IPS DF 19.7 (cell line): Measurements from ENCODE around the gene MPV17L2.
A peak's percentile ranks its signal among the peaks of the same experiment; 100 is the strongest.
"Not testable (repeated sequence)": the region's sequence is repeated elsewhere in the genome, so short reads cannot be mapped to it uniquely, and the experiment has no call there.

ENCODE experiments used
- DNase-seq: peaks from one replicate; pipeline ENCODE4 v3.0.0-alpha.2; 2013; ENCODE audit warnings: low read depth, low spot score

MPV17L2 gene

DNA sequence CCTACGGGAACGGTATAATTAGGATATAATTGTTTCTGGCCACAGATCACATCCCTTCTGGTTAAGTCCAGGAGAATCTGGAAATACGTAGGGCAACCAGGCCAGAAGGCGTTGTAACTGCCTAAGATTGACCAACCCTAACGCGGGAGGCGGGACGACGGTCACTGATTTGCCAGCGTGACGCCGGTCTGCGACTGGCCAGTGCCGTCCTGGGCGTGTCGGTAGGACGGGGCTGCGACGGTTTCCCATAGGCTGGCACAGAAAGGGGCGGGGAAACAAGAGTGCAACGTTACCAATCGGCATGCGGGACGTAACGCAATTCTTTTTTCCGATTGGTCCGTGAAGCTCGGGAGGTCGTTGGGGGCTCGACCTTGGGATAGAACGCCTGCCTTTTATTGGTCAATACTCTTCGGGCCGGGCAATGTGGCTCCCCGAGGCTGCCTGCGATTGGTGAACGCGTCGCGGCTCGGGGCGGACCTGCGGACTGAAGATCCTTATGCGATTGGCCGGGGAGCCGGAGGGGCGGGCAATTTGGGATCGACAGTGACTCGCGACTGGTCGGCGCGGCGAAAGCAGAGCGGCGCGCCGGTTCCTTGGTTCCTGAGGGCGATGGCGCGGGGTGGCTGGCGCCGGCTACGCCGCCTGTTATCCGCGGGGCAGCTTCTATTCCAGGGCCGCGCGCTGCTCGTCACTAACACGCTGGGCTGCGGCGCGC is at the start of gene MPV17L2:
MPV17L2 (plus strand) TSS at position 546 of the 715 bp plus-strand sequence; CDS start at position 610, 64 bp downstream.
- DNase-seq = peak; percentile 99

DNA sequence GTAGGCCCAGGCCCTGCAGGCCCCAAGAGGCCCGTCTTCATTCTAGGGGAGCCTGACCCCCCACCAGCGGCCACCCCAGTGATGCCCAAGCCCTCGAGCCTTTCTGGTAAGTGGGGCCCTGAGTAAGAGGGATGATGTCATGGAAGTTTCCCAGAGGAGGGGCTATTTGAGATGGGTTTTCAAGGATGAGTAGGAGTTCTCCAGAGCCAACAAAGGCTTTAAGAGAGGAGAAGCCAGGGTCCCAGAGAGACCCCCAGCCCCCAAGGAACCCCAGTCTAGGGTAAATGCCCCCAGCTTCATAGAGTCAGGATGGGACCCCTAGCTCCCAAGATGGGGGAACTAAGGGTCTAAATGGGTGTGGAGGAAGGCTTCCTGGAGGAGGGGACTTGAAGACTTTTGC is 49.1 kb upstream of the MPV17L2 start:
- no peak for DNase-seq

DNA sequence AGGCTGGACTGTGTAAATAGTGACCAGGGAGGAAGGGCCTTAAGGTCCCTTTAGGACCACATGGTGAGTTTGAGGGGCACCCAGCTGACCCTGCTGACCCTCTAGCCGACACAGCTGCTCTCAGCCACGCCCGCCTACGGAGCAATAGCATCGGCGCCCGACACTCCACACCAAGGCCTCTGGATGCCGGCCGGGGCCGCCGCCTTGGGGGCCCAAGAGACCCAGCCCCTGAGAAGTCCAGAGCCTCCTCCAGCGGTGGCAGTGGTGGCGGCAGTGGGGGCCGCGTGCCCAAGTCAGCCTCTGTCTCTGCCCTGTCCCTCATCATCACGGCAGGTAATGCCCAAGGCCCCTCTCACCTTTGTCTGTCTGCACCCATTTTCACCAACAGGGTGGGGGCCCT is 48.7 kb upstream of the MPV17L2 start:
- DNase-seq = no peak

DNA sequence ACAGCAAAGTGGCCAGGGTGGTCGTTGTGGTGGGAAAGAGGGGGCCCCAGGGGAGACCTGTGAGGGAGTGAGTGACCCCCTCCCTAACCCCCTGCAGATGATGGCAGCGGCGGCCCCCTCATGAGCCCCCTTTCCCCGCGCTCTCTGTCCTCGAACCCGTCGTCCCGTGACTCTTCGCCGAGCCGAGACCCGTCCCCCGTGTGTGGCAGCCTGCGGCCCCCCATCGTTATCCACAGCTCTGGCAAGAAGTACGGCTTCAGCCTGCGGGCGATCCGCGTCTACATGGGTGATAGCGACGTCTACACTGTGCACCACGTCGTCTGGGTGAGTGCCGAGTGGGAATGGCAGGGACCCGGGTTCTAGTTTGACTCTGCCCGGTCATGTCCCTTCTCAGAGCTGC is 48.1 kb upstream of the MPV17L2 start:
- no peak for DNase-seq

DNA sequence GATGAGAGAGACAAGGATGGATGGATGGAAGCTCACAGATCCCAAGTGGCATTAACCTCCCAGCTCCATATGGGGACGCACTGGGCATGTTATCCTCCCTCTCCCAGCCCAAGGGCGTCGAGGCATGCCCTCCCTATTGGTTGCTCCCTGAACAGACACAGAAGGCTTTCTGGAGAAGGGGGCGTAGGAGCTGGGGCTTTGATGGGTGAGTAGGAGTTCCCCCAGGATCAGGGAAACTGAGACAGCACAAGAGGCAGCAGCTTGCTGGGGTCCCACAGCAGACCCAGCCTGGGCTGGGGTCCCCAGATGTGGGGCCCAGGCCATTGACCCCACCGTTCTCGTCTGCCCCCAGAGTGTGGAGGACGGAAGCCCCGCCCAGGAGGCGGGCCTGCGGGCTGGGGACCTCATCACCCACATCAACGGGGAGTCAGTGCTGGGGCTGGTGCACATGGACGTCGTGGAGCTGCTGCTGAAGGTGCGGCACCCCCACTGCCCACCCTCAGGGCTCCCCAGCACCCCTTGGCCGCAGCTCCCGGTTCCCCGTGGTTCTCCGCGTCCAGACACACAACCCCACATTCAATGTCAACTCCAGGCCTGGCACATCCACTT is 47.5 kb upstream of the MPV17L2 start:
- DNase-seq = no peak

DNA sequence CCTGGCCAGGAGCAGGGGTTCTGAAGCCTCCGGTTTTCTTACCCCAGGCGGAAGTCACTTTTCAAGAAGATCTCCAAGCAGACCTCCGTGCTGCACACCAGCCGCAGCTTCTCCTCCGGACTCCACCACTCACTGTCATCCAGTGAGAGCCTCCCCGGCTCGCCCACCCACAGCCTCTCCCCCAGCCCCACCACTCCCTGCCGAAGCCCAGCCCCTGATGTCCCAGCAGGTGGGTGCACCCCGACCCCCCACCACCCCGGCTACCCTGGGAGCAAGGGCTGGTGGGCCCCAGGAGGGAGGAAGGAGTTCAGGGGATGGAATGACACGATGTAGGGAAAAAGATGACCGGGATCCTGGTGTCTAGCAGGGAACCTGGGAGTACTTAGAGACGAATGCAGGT is 45.6 kb upstream of the MPV17L2 start:
- no peak for DNase-seq

DNA sequence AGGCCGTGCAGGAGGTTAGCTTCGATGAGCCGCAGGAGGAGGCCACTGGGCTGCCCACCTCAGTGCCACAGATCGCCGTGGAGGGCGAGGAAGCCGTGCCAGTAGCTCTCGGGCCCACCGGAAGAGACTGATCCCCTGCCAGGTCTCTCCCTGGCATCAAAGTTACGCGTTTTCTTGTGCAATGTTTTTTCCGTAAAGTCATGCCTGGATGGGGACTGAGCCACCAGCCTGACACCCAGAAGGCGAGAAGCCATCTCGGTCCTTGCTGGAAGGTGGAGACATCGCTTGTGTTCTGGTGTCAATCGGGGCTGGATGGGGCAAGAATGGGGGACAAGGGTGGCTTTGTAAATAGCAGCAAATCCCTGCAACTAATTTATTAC is 43.4 kb upstream of the MPV17L2 start:
- no peak for DNase-seq

DNA sequence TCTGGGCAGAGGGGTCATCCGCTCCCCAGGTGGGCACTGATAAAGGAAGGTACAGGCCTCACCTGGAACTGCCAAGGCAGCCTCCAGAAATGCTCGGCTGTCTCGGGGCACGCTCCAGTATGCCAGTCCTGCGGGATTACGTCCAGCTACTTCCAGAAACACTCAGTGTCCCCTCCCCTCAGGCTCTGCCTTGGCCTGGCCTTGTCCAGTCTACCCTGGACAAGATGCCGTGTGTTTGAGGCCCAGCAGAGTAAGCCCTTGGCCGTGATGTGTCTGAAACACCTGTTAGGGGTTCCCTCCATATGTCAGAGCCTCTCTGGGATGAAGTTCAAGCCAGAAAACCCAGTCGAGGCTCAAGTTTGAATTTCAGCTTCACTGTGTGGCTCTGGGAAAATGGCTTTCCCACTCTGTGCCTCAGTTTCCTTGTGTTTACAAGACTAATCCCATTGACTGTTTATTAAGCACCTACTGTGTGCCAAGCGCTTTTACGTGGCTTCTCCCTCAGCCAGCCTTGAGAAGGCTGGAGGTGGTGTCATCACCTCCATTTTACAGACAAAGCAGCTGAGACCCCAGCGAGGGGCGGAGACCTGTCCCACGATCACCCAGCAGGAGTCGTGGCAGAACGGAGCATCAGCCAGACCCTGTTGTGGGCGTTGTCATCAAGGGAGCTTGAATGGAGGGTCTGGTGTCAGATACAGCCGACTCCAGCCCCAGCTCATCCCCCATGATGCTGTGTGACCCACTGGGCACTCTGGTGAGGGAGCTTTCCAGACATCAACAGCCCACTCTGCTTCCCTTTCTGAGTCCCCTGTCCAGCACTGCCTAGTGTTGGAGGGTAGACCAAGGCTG is 42.0 kb upstream of the MPV17L2 start:
- no peak for DNase-seq

DNA sequence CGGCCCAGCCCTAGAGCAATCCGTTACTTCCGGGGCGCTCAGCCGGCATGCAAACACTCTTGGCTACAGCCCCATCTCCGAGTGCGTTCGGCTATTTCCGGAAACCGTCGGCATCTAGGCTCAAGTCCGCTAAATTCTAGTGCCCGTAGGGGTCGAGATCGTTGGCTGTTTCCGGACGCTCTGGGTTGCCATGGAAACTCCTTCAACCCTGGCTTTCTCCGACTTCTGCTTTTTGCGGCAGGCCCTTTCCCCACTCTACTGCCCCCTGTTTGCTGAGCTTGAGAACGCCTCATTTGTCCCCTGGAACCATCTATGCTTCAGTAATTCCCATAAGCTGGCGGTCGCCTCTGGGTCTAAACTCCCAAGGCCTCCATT is 40.6 kb upstream of the MPV17L2 start:
- peak; percentile 95 for DNase-seq

DNA sequence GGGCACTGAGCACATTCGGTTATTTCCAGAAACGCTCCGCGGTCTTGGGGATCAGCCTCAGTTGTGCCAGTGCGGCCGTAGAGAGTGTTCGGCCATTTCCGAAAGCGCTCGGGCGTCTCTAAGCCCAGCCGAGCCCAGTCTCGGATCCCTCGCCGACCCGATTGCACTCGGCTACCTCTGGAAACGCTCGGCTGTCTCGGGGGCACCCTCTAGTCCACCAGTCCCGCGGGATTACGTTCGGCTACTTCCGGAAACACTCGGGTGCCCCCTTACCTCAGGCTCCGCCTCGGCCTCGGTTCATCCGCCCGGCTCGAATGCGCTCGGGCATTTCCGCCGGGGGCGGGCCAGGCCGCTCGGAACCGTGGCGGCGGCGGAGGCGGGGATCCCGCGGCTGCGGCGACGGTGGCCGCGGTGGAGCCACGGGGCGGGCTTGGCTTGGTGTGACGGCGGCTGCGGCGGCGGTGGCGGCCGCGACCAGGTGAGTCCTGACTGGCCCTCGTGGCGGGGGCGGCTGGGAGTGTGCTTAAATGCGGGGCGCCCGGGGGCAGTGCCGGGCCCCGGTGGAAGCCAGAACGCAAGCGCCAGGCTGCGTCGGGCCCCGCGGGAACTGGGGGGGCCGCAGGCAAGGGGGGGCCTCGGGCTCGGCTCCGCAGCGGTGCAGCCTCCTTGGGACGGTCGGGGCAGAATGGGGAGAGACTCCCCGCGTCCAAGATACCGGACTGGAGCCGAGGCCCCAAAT is 40.0 kb upstream of the MPV17L2 start, which contains the start of gene PIK3R2:
PIK3R2 (plus strand) TSS at position 347 of the 739 bp plus-strand sequence. CDS start 2,717 bp downstream, outside the sequence.
- DNase-seq = peak; percentile 88

DNA sequence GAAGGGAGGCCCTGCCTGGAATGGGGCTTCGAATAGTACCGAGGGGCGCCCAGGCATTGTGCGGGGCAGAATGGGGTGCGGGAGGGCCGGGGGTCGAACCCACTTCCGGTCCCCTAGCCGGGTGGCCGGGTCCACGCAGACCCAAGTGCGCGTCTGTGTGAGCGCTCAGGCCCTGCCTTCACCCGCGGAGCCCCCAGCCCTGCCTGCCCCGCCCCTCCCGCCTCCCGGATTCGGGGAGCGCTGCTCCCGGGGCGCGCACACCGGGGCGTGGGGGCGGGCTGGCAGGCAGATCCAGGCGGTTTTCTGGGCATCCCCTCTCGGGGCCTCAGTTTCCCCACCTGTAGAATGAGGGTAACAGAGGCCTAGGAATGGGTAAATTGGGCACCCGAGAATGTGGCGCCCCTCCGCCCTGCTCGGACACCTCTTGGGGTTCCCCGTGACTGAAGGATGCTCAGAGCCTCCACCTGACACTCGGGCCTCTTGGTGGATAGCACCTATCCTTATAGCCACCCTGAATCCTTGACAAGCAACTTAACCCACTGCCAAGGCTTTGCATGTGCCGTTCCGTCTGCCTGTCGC is 39.4 kb upstream of the MPV17L2 start:
- DNase-seq = no peak

DNA sequence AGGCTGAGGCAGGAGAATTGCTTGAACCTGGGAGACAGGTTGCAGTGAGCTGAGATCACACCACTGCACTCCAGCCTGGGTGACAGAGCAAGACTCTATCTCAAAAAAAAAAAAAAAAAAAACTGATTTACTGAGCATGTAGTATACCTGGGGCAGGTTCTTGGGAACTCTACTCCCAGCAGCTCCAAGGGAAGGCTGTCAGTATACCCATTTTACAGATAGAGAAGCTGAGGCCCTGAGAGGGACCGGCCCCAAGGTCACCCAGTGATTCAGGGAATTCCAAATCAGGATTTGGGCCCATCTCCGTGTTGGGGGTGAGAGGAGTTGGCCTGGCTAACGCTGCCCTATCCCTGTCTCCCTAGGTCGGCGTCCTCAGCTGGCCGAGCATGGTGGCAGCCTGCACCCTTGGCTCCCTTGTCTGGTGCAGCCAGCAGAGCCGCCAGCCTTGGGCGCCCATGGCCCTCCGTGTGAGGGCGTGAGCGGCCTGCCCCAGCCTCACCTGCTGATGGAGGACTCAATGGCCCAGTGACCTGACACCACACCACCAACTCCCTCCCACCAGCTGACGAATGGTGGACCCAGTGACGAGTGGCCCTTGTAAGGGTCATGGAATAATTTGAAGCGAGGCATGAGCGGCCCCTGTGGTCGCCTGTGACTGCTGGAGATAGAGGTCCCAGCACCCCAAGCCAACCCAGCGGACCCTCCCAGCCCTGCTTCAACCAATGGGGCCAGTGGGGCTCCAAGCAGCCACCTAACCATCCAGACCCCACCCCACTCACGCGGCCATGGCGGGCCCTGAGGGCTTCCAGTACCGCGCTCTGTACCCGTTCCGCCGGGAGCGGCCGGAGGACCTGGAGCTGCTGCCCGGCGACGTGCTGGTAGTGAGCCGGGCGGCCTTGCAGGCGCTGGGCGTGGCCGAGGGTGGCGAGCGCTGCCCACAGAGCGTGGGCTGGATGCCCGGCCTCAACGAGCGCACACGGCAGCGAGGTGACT is 37.6 kb upstream of the MPV17L2 start:
- DNase-seq = no peak

DNA sequence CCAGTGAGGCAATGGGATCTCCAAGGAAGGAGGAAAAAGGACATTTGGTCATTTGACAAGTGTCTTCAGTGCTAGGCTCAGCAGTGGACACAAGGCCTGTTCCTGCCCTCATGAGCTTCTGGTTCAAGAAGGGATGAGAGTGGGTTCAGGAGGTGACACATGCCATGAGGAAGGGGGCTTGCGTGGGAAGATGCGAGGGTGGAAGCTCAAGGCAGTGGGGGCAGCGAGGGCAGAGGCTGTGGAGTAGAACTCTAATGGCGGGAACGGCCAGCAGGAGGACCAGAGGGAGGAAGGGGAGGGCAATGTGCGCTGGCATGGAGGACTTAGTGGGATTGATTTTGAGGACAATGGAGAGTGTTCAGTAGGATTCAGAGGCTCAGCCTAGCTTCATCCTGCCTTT is 36.8 kb upstream of the MPV17L2 start:
- DNase-seq = no peak

DNA sequence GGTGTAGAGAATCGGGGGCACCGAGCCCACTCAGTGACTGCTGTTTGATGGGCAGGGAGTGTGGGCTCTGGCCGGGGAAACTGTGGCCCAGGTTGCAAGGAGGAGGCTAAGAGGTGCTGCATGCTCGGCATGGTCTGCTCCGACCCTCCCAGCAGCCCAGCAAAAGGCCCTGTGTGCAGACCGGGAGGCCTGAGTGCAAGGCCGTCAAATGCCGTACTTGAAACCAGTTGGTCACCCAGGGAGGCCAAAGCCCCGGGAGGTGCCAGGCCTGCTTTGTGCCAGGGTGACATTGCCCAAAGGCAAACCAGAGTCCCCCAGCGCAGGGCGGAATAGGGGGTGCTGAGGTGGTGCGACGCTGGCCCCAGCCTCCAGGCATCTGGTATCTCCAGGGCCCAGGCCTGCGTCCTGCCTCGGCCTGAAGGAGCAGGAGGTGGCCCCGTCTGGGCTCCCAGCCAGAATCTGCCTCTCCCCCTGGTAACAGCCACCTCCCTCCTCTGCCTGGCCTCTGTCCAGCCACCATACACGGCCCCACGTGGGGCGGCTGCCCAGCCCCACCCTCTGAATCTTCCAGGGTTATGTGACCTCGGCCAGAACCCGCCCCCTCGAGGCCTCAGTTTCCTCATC is 36.1 kb upstream of the MPV17L2 start:
- no peak for DNase-seq

DNA sequence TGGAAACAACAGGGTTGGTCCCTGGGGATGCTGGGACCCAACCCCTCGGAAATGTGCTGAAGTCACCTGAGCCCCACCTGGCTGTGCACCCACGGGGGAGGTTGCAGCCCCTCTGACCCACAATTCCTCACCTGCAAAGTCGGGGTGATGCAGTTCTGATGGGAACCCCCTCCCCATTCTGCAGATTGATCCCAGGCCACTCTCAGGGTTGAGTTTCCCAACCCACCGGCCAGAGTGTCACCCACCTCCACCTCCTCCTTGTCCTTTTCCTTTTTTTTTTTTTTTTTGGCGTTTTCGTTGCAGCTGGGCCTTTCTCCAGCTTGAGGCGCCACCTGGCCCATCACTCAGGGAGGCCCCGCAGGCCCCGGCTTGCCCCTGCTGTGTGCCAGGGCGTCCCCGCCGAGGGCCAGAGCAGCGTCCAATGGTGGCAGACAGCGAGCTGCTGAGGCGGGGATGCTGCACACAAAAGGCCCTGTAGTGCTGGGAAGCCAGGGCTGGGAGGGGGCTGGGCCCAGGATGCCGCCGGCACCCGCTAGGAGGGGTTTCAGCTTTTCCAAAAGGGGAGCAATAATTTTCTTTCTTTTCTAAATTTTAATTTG is 35.5 kb upstream of the MPV17L2 start:
- no peak for DNase-seq

DNA sequence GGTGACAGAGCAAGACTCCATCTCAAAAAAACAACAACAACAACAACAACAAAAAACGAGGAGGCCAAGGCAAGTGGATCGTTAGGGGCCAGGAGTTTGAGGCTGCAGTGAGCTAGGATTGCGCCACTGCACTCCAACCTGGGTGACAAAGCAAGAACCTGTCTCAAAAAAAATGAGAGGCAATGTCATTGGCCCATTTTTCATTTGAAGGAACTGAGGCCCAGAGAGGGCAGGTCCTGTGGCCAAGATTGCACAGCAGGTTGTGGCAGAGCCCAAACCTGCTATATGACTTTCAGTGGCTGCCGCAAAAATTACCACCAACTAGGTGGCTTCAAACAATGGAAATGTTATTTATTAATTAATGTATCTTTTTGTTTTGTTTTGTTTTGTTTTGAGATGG is 34.6 kb upstream of the MPV17L2 start:
- DNase-seq = no peak

DNA sequence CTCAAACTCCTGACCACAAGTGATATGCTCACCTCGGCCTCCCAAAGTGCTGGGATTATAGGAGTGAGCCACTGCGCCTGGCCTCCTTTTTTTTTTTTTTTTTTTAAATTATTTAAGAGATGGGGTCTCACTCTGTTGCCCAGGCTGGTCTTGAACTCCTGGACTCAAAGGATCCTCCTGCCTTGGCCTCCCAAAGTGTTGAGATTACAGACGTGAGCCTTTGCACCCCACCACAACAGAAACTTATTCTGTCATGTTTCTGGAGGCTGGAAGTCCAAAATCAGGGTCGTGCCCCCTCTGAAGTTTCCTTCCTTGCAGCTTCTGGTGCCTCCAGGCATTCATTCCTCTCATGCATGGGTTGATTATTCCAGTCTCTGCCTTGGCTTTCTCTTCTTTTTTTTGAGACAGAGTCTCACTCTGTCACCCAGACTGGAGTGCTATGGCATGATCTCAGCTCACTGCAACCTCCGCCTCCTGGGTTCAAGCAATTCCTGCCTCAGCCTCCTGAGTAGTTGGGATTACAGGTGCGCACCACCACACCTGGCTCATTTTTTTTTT is 33.9 kb upstream of the MPV17L2 start:
- not testable (repeated sequence) for DNase-seq

DNA sequence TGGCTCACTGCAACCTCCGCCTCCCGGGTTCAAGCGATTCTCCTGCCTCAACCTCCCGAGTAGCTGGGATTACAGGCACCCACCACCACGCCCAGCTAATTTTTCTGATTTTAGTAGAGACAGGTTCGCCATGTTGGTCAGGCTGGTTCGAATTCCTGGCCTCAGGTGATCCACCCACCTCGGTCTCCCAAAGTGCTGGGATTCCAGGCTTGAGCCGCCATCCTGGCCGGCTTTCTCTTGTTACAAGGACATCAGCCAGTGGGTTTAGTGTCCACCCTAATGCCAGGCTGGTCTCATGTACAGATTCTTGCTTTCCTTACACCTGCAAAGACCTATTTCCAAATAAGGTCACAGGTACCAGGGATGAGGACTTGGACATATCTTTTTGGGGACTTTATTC is 33.2 kb upstream of the MPV17L2 start:
- DNase-seq = no peak

DNA sequence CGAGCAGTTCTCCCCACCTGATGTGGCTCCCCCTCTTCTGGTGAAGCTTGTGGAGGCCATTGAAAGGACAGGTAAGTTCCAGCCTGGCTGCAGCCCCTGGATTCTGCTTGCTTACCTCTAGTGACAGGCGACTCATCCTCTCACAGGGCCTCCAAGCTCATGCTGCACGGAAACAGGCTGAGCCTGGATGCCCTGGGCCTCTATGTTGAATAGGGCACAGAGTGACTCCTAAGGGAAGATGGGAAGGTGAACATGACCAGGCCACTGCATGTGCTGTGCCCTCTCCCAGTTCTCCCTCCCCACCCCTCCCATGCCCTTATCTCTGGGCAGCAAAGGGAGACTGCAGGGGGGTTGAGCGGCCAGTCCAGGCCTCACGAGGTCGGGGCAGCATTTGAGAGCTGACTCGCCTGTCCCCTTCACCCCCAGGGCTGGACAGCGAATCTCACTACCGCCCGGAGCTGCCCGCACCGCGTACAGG is 32.5 kb upstream of the MPV17L2 start:
- no peak for DNase-seq
